DMS79 treated with DMSO at 0.1 percent for 48 hours (cell line): ENCODE data around the gene TM4SF1.

ENCODE experiments used
- DNase-seq: peaks from one replicate; lab custom pipeline; 2025; lab: John Stamatoyannopoulos, UW

The TM4SF1 gene

GRCh38 chr3:149377408-149378364 is at the start of gene TM4SF1:
TSS of gene TM4SF1 (minus strand) at chr3:149377649. CDS start at chr3:149377547, 102 bp downstream.
- no peak for DNase-seq

GRCh38 chr3:149426325-149426724 is 48.9 kb upstream of the TM4SF1 start:
- DNase-seq = no peak

- DNase-seq = no peak
These were observed 47.5 kb upstream of the TM4SF1 start for GRCh38 chr3:149424918-149425317.

GRCh38 chr3:149421764-149422163 is 44.3 kb upstream of the TM4SF1 start:
- no peak for DNase-seq

GRCh38 chr3:149419816-149420215 is 42.4 kb upstream of the TM4SF1 start:
- DNase-seq = no peak

- no peak for DNase-seq
These were observed 40.3 kb upstream of the TM4SF1 start for GRCh38 chr3:149417727-149418126.

- DNase-seq = no peak
These were observed 39.7 kb upstream of the TM4SF1 start for GRCh38 chr3:149417174-149417573.

GRCh38 chr3:149415484-149415883 is 38.0 kb upstream of the TM4SF1 start:
- no peak for DNase-seq

GRCh38 chr3:149414557-149415231 is 37.2 kb upstream of the TM4SF1 start:
- no peak for DNase-seq

- DNase-seq = no peak
These were observed 34.1 kb upstream of the TM4SF1 start for GRCh38 chr3:149411583-149411982.

- DNase-seq = no peak
These were observed 31.9 kb upstream of the TM4SF1 start for GRCh38 chr3:149409351-149409750.

- DNase-seq = no peak
These were observed 30.4 kb upstream of the TM4SF1 start for GRCh38 chr3:149407898-149408297.

- no peak for DNase-seq
These were observed 28.8 kb upstream of the TM4SF1 start for GRCh38 chr3:149406244-149406752.

GRCh38 chr3:149403443-149403842 is 26.0 kb upstream of the TM4SF1 start:
- no peak for DNase-seq

GRCh38 chr3:149402481-149402880 is 25.0 kb upstream of the TM4SF1 start:
- no peak for DNase-seq

GRCh38 chr3:149401926-149402310 is 24.5 kb upstream of the TM4SF1 start:
- no peak for DNase-seq

- no peak for DNase-seq
These were observed 23.9 kb upstream of the TM4SF1 start for GRCh38 chr3:149401212-149401925.

- no peak for DNase-seq
These were observed 23.2 kb upstream of the TM4SF1 start for GRCh38 chr3:149400645-149401044.

GRCh38 chr3:149398296-149398695 is 20.8 kb upstream of the TM4SF1 start:
- DNase-seq = no peak

GRCh38 chr3:149397528-149397927 is 20.1 kb upstream of the TM4SF1 start:
- no peak for DNase-seq

GRCh38 chr3:149396476-149396875 is 19.0 kb upstream of the TM4SF1 start:
- no peak for DNase-seq
